H1 (cell line): ENCODE results near the gene HSD17B13. TPM values are rescaled to one million over a fixed set of nuclear protein-coding genes. Genes with fewer than 3 reads are reported as not detected.

Experiments used
- CTCF ChIA-PET: fragments of 300-600 bp; sonication (Branson Sonifier 250); formaldehyde crosslinking; loops from one replicate; lab custom pipeline; 2021; ENCODE audit not compliant: partially characterized antibody; lab: Charles Lee
- POLR2A ChIA-PET: fragments of 300-600 bp; sonication (Branson Sonifier 250); formaldehyde crosslinking; loops from one replicate; lab custom pipeline; 2021; ENCODE audit warnings: inconsistent platforms; ENCODE audit not compliant: partially characterized antibody; lab: Charles Lee
- DNase-seq, 2 experiments: peaks; one replicate each; pipeline versions ENCODE4 v3.0.0 to v3.0.0-alpha.2; 2010 to 2022; ENCODE audit warnings: low spot score in 2 of 2, low read depth in 1 of 2, mixed read lengths in 1 of 2
- FAIRE-seq: peaks from 2 replicates; lab custom pipeline; 2011; peaks lifted over from hg19 to GRCh38; lab: Jason Lieb, UNC
- H2AFZ ChIP-seq: 2 replicates; pipeline ENCODE4 v1.8.1; 2012; ENCODE audit warnings: low read length, inconsistent platforms
- H2AK5ac ChIP-seq: 2 replicates; pipeline ENCODE4 v1.6.1; 2013; ENCODE audit warnings: low read depth, low read length
- H2BK120ac ChIP-seq: replicated peaks from 2 replicates; pipeline ENCODE3; 2013; ENCODE audit warnings: low read depth, low read length, inconsistent platforms
- H2BK12ac ChIP-seq: 2 replicates; pipeline ENCODE4 v1.6.1; 2013; ENCODE audit warnings: low read depth, low read length
- H2BK15ac ChIP-seq: 2 replicates; pipeline ENCODE4 v1.6.1; 2013; ENCODE audit warnings: low read length
- H2BK20ac ChIP-seq: 2 replicates; pipeline ENCODE4 v1.6.1; 2013; ENCODE audit warnings: low read length
- H2BK5ac ChIP-seq: 2 replicates; pipeline ENCODE4 v1.6.1; 2013; ENCODE audit warnings: low read depth, low read length
- H3K14ac ChIP-seq: 2 replicates; pipeline ENCODE4 v1.6.1; 2013; ENCODE audit warnings: inconsistent platforms; ENCODE audit not compliant: insufficient read length
- H3K18ac ChIP-seq: 2 replicates; pipeline ENCODE4 v1.6.1; 2013; ENCODE audit warnings: low read length; ENCODE audit errors: extremely low read depth
- H3K23ac ChIP-seq: 2 replicates; pipeline ENCODE4 v1.6.1; 2013; ENCODE audit warnings: inconsistent platforms; ENCODE audit not compliant: insufficient read length
- H3K23me2 ChIP-seq: 2 replicates; pipeline ENCODE4 v1.6.1; 2013; ENCODE audit warnings: low read depth, low read length
- H3K27ac ChIP-seq: 2 replicates; pipeline ENCODE4 v1.6.1; 2011; ENCODE audit warnings: low read depth, low read length, inconsistent platforms
- H3K27me3 ChIP-seq, 4 experiments: replicated peaks in 1 of 4; 1 replicate in 1 of 4; 2 replicates in 3 of 4; pipeline versions ENCODE4 v1.6.1 to v1.8.1; 2011 to 2013; ENCODE audit warnings: low read length in 3 of 4, mild to moderate bottlenecking in 3 of 4, inconsistent platforms in 2 of 4, mixed read lengths in 2 of 4, moderate library complexity in 1 of 4; ENCODE audit not compliant: control insufficient read depth in 3 of 4, insufficient read depth in 3 of 4; ENCODE audit errors: extremely low read depth in 1 of 4
- H3K36me3 ChIP-seq, 4 experiments: 2 replicates each; pipeline versions ENCODE4 v1.6.1 to v1.8.1; 2011 to 2013; ENCODE audit warnings: mild to moderate bottlenecking in 4 of 4, low read length in 3 of 4, moderate library complexity in 2 of 4, control low read depth in 1 of 4, inconsistent platforms in 1 of 4; ENCODE audit not compliant: insufficient read depth in 4 of 4, control insufficient read depth in 2 of 4
- H3K4ac ChIP-seq: replicated peaks from 2 replicates; pipeline ENCODE3; 2013; ENCODE audit warnings: low read length, low read depth, mixed read lengths, inconsistent platforms; ENCODE audit not compliant: insufficient read length
- H3K4me1 ChIP-seq, 4 experiments: replicated peaks in 1 of 4; 1 replicate in 1 of 4; 2 replicates in 3 of 4; pipeline versions ENCODE4 v1.6.1 to v1.8.1; 2011 to 2013; ENCODE audit warnings: low read length in 3 of 4, inconsistent platforms in 2 of 4, mixed read lengths in 1 of 4; ENCODE audit not compliant: insufficient read depth in 4 of 4, control insufficient read depth in 3 of 4
- H3K4me2 ChIP-seq, 2 experiments: 2 replicates each; pipeline versions ENCODE4 v1.6.1 to v1.8.1; 2011 to 2013; ENCODE audit warnings: low read depth in 2 of 2, low read length in 2 of 2, control low read depth in 1 of 2, inconsistent platforms in 1 of 2, mild to moderate bottlenecking in 1 of 2; ENCODE audit not compliant: insufficient read depth in 1 of 2
- H3K4me3 ChIP-seq, 4 experiments: fragments of 200-600, 300-600 bp in 1 of 4; sonication (generic), shearing (Covaris generic), sonication (Bioruptor Twin) in 1 of 4; 2 replicates each; pipeline versions ENCODE4 v1.5.1 to v1.8.1; 2011 to 2016; ENCODE audit warnings: low read length in 4 of 4, low read depth in 3 of 4, control low read depth in 2 of 4, inconsistent platforms in 2 of 4, mild to moderate bottlenecking in 2 of 4, mixed read lengths in 1 of 4, moderate library complexity in 1 of 4; ENCODE audit not compliant: insufficient read depth in 2 of 4; ENCODE audit errors: extremely low read depth in 1 of 4
- H3K56ac ChIP-seq: replicated peaks from 2 replicates; pipeline ENCODE3; 2013; ENCODE audit warnings: low read depth, mild to moderate bottlenecking, mixed read lengths, low read length, inconsistent platforms; ENCODE audit not compliant: insufficient read length
- H3K79me1 ChIP-seq: 2 replicates; pipeline ENCODE4 v1.6.1; 2013; ENCODE audit warnings: low read depth, low read length, control low read depth
- H3K79me2 ChIP-seq, 2 experiments: 2 replicates each; pipeline versions ENCODE4 v1.6.1 to v1.8.1; 2012 to 2013; ENCODE audit warnings: low read length in 2 of 2, mild to moderate bottlenecking in 2 of 2, inconsistent platforms in 1 of 2; ENCODE audit not compliant: insufficient read depth in 2 of 2, control insufficient read depth in 1 of 2
- H3K9ac ChIP-seq, 4 experiments: replicated peaks in 1 of 4; 1 replicate in 1 of 4; 2 replicates in 3 of 4; pipeline versions ENCODE4 v1.6.1 to v1.8.1; 2011 to 2013; ENCODE audit warnings: low read depth in 3 of 4, low read length in 3 of 4, control low read depth in 2 of 4, mild to moderate bottlenecking in 2 of 4, moderate library complexity in 2 of 4, inconsistent platforms in 1 of 4; ENCODE audit errors: extremely low read depth in 1 of 4
- H3K9me3 ChIP-seq, 2 experiments: 2 replicates each; pipeline versions ENCODE4 v1.6.1 to v1.8.1; 2012 to 2013; ENCODE audit warnings: mild to moderate bottlenecking in 2 of 2, moderate library complexity in 2 of 2, control low read depth in 1 of 2, inconsistent platforms in 1 of 2, low read depth in 1 of 2, low read length in 1 of 2, mixed read lengths in 1 of 2; ENCODE audit not compliant: insufficient read depth in 2 of 2
- H4K20me1 ChIP-seq, 2 experiments: replicated peaks in 1 of 2; 2 replicates each; pipeline versions ENCODE3 to v1.8.1; 2011 to 2013; ENCODE audit warnings: inconsistent platforms in 2 of 2, low read length in 2 of 2, mild to moderate bottlenecking in 1 of 2; ENCODE audit not compliant: insufficient read depth in 2 of 2, control insufficient read depth in 1 of 2
- H4K5ac ChIP-seq: 2 replicates; pipeline ENCODE4 v1.6.1; 2013; ENCODE audit warnings: low read length, low read depth, mixed read lengths, inconsistent platforms; ENCODE audit not compliant: insufficient read length
- H4K8ac ChIP-seq: 2 replicates; pipeline ENCODE4 v1.8.0; 2013; ENCODE audit warnings: mild to moderate bottlenecking, moderate library complexity, low read length, inconsistent platforms; ENCODE audit not compliant: insufficient read depth; ENCODE audit errors: extremely low read depth
- H4K91ac ChIP-seq: replicated peaks from 2 replicates; pipeline ENCODE3; 2013; ENCODE audit warnings: low read length, mixed read lengths, inconsistent platforms; ENCODE audit not compliant: insufficient read length
- BACH1 ChIP-seq: IDR thresholded peaks from 2 replicates; pipeline ENCODE4 v1.6.1; 2012; ENCODE audit warnings: low read length, improper control_type of control experiment
- BCL11A ChIP-seq, 2 experiments: IDR thresholded peaks; one replicate each; pipeline ENCODE4 v1.6.1; 2011; ENCODE audit warnings: low read depth in 2 of 2, low read length in 2 of 2, mild to moderate bottlenecking in 2 of 2
- CBX8 ChIP-seq: fragments of 300-800, 300-1000 bp; sonication (generic); IDR thresholded peaks from 2 replicates; pipeline ENCODE4 v1.7.1; 2016; ENCODE audit warnings: low read depth, low read length, borderline replicate concordance
- GABPA ChIP-seq: IDR thresholded peaks from 2 replicates; pipeline ENCODE4 v1.6.1; 2011; ENCODE audit warnings: mild to moderate bottlenecking, low read length, moderate library complexity, borderline replicate concordance; ENCODE audit not compliant: insufficient read depth
- JUN ChIP-seq: IDR thresholded peaks from 2 replicates; pipeline ENCODE4 v1.6.1; 2011; ENCODE audit warnings: low read depth, mild to moderate bottlenecking, improper control_type of control experiment, low read length
- SP1 ChIP-seq: IDR thresholded peaks from 2 replicates; pipeline ENCODE4 v1.6.1; 2011; ENCODE audit warnings: low read depth, low read length
- YY1 ChIP-seq: IDR thresholded peaks from 2 replicates; pipeline ENCODE4 v1.6.1; 2011; ENCODE audit warnings: low read depth, mild to moderate bottlenecking, low read length
- WGBS, 2 experiments: shearing (Covaris generic) in 1 of 2; methylation state at CpG; one replicate each; pipeline versions ENCODE4 v1.1.6 to v1.1.7; 2013 to 2015; ENCODE audit warnings: low lambda C conversion rate in 2 of 2, mixed read lengths in 2 of 2, inconsistent platforms in 1 of 2, low coverage in 1 of 2, missing lambda C conversion rate in 1 of 2; ENCODE audit not compliant: insufficient replicate concordance in 2 of 2, insufficient coverage in 1 of 2, insufficient read length in 1 of 2; ENCODE audit errors: extremely low coverage in 1 of 2, missing lambda C conversion rate in 1 of 2; 5-methylcytosine and 5-hydroxymethylcytosine counted together
- polyA plus RNA-seq, 7 experiments: library from polyadenylated mRNA; depleted of rRNA in 3 of 7; stranded (reverse) in 5 of 7; unstranded in 2 of 7; fragments of >200 nt in 5 of 7; fragments of 200-250 nt in 2 of 7; gene quantifications; 1 replicate in 5 of 7; 2 replicates in 1 of 7; 4 replicates in 1 of 7; pipeline versions ENCODE4 v1.2.1 to v1.2.3, GENCODE V29; 2011 to 2013; ENCODE audit warnings: missing spikeins in 2 of 7, mixed read lengths in 2 of 7
- total RNA-seq: library from RNA; stranded (reverse); fragmentation: NEBNext Ultra II Directional; extraction: Animal tissue kit (Norgen Biotek cat#: 25700); gene quantifications from 2 replicates; pipeline ENCODE4 v1.2.1, GENCODE V29; 2021
- TF ChIP-seq, protein P1 (sequence below): IDR thresholded peaks from 2 replicates; pipeline ENCODE4 v1.6.1; 2012; ENCODE audit warnings: inconsistent platforms
- TF ChIP-seq, protein P2 (sequence below): IDR thresholded peaks from 2 replicates; pipeline ENCODE4 v1.6.1; 2011; ENCODE audit warnings: low read length, improper control_type of control experiment

HSD17B13 gene
- total and polyA plus RNA-seq, 2 of the 8 experiments (the other 6 are each of a cell fraction or from before 2014, with no cell fraction given): 0.09 to 0.13 TPM

- no peak overlapping the region for H3K27ac ChIP-seq
- no peaks in the 10 kb centered on the region; the same call in 1 of the 2 replicates for H3K23me2 ChIP-seq
- no peak overlapping the region for H4K5ac ChIP-seq
- no peak overlapping the region for H3K23ac ChIP-seq
- no peak overlapping the region for H4K91ac ChIP-seq
- H2BK12ac ChIP-seq: no peak overlapping the region
- no peak overlapping the region for H3K4me3 ChIP-seq
- FAIRE-seq: no peak
- H2BK5ac ChIP-seq: no peak overlapping the region
- CTCF ChIA-PET: interaction anchor here (0.7 kb wide), 1 partner anchor 667 kb away, joined by 3 read pairs; no protein-coding TSS in a partner anchor
- no peak overlapping the region for H3K14ac ChIP-seq
- no peaks in the 10 kb centered on the region for H3K4me1 ChIP-seq
- no peak overlapping the region for H2AFZ ChIP-seq
- H3K18ac ChIP-seq: no peak overlapping the region
- POLR2A ChIA-PET: no interaction called here
- H3K9me3 ChIP-seq: no peaks in the 10 kb centered on the region
- TF ChIP-seq SP1 (no peak), GABPA (no peak), YY1 (no peak), BACH1 (no peak), JUN (no peak), CBX8 (no peak), BCL11A (IDR thresholded peaks at IDR 0.05; ENCODE audit: low read depth in 2 of 2, low read length in 2 of 2) (no peak)
- TF ChIP-seq, protein P1, sequence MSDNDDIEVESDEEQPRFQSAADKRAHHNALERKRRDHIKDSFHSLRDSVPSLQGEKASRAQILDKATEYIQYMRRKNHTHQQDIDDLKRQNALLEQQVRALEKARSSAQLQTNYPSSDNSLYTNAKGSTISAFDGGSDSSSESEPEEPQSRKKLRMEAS: no peak
- TF ChIP-seq, protein P2, sequence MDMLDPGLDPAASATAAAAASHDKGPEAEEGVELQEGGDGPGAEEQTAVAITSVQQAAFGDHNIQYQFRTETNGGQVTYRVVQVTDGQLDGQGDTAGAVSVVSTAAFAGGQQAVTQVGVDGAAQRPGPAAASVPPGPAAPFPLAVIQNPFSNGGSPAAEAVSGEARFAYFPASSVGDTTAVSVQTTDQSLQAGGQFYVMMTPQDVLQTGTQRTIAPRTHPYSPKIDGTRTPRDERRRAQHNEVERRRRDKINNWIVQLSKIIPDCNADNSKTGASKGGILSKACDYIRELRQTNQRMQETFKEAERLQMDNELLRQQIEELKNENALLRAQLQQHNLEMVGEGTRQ: no peak
- TF ChIP-seq, all 59 proteins: peak for 0
- Histone ChIP-seq H2BK15ac (no peak overlapping the region), H3K9ac (no peak overlapping the region), H4K20me1 (no peaks in the 10 kb centered on the region), H3K79me2 (no peaks in the 10 kb centered on the region), H3K27me3 (no peaks in the 10 kb centered on the region), H3K36me3 (no peaks in the 10 kb centered on the region), H2BK120ac (no peak overlapping the region), H4K8ac (no peak overlapping the region), H3K56ac (no peak overlapping the region), H3K4ac (no peak overlapping the region), H3K79me1 (no peaks in the 10 kb centered on the region), H3K4me2 (no peak overlapping the region), H2BK20ac (no peak overlapping the region), H2AK5ac (no peak overlapping the region)
- no peak for DNase-seq
- 96% methylated on average over 4 of the region's 4 CpGs; no CpG with 5 or more reads in 1 of the 2 experiments for WGBS, 2 experiments
Measured at GRCh38 chr4:87310691-87311335, 11.9 kb downstream of the HSD17B13 start.
